GM10847 (cell line): ENCODE data around the gene PAX5.

Source experiments
- POLR2A ChIP-seq: IDR thresholded peaks from 2 replicates; pipeline ENCODE4 v1.6.1; 2011; ENCODE audit not compliant: insufficient read length; ENCODE audit errors: extremely low read depth

Gene PAX5

DNA sequence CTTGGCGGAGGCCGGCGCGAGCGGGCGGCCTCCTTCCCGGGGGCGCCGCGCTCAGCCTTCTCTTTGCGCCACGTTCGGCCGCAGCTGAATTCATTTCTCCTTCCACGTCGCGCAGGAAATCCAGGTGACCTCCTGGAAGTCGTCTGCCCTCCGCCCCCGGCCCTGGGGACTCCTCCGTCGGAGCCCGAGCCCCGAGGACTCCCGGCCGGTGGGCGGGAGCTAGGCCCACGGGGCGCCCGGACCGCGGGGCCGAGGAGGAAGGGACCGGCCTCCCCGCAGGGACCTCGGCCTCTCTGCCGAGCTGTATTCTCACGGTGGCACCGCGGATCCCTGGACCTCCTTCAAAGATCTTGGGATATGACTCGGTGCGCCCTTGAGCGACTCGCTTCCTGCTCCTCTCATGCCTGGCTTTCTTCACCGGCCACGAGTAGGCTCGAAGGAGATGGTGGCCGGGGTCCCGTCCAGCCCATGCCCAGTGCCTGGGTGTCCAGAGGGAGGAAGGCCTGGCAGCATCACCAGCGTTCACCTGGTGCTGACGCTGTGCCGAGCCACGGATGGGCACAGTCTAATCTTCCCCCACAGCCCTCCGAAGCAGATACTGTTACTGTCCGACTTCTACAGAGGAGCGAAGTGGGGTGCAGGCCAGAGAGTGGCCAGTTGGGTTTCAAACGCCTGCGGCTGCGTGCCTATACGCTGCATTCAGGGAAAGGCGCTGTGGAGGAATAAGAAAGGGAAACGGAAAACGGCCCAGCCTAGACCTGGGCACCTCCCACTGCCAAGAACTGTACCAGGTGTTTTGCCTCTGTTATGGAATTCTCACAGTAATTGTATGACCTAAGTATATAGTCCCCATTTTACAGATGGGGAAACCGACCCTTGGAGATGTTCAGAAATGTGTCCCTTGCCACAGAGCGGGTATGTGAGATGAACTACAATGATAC lies 47.3 kb downstream of the PAX5 start:
- TF ChIP-seq POLR2A = no peak

DNA sequence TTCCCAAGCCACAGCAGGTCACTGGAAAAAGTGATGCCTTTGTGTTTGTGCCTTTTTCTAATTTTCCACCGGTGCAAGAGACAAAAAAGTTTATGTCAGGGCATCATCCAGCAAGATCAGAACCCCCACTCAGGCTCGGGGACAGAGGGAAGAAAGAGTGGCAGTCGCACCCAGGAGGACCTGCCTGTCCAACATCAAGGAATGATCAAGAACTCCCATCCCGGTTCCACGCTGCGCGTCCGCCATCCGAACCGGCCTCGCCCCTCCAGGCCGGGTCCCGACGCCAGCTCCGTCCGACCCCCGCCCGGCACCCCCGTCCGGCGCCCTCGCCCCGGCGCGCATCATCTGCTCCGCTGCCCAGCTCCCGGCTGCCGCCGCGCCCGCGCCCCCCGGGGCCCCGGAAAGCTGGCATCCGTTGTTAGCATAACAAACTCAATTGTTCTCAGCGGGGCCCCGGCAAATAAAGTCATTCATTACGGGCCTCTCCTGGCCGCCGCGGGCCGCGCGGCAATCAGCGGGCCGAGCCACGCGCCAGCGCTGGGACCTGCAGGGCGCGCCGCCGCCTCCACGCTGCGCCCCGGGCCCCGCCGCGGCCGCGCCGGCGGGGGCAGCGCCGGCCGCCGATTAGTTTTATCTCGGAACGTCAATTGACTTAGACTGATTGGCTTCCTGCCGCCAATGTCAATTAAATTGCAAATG lies 48.1 kb downstream of the PAX5 start:
- TF ChIP-seq POLR2A = no peak

DNA sequence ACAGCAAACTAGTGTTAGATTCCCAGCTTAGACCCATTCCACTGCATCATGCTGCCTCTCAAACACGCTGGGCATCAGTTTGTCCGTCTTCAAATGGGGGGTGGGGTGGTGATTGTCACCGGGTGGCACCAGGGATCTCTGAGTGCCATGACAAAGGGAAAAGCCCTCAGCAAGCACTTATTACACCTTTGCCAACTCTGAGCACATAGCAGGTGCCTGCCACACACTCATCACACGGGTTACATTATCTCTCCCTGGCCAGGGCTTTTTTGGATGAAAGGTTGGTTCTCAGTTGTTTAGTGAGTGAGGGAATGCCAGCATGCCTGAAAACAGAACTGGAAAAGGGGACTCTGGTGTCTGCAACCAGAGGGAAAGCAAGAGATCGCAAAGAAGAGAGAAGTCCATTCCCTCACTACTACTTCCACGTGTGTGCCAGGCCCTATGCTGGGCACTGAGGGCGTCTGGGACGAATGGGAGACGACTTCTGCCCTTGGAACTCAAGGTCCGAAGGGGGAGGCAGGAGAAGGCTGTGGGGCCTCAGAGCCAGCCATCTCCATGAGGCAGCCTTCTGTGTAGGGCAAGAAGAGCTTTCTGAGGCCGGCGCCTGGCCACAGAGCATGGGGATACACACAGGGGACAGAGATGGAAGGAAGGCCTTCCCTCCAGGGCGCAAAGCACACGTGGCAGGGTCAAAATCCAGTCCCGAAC lies 48.9 kb downstream of the PAX5 start:
- no peak for TF ChIP-seq POLR2A

DNA sequence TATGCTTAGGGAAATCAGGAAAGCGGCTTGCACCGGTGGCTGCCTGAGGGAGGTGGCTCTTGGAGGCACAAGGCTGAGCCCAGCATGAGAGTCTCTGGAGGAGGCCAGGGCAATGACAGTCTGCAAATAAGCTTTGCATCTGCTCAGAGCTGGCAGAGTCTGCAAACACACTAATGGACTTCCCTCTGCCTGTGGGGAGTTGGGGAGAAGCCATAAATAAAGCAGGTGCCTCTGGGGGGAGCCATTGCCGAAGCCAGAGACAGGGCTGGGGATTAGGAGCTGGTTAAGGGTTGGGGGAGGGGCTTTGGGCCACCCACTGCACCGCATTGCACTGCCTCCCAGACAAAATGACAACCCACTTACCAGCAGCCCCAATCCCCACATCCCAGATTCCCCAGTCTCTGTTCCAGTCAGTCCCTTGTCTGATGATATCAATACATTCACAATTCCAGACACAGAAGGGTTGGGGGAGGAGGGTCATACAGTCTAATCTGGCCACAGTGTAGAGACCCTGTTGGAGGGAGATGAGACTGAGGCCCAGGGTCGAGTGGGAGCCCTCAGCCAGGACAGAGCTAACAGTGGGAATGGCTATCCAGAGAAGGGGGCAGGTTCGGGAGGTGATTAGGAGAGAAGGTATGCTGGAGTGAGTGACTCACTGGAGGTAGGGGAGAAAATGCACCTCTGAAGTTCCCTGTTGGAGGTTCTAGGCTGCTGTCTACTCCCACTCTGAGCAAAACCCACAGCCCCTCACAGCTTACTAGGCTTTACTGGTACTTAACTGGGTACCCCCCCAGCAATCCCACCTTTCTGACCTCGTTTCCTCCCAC lies 53.7 kb downstream of the PAX5 start:
- no peak for TF ChIP-seq POLR2A

DNA sequence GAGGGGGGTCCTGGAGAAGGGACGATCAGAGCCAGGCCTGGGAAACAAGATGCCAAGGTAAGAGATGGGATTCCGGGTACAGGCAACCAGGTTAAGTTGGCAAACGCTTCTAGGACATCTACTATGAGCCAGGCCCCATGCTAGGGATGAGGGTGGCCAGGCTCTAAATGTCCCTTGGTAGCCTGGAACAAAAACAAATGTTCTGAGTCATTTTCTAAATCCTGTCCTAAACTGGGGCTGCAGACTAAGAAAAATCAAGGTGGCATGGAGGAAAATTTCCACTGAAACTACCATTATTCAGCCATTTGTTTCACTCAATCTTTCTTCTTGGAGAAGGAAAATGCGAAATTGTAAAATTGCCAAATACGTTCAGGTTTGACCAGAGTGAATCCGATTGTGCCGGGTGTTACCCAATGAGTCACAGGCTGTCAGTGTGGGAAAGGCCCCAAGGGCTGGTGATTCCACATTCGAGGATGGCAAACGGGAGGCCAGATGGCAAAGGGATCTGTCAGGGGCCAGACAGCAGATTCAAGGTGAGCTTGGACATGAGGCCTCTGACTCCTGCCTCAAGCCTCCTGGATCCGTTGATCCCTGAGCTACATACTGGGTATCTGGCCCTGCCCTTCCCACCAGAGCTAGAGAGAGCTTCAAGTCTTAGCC lies 57.6 kb downstream of the PAX5 start:
- no peak for TF ChIP-seq POLR2A

DNA sequence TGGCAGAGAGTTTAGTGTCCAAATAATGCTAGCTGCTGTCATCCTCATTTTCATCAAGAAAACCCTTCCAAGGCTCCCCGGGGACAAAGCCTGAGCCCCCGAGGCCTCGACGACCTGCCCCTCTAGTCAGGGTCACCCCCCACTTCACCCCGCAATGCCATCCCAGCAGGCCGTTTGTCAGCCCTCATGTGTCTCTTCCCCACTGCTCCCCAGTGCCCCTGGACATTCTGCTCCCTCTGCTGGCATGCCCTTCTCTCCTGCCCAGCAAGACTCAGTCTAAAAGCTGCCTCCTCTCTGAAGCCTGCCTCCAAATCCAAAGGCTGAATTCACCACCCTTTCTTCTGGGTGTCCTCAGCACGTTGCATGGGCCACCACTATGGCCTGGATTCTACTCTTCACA lies 59.3 kb downstream of the PAX5 start:
- TF ChIP-seq POLR2A = no peak

DNA sequence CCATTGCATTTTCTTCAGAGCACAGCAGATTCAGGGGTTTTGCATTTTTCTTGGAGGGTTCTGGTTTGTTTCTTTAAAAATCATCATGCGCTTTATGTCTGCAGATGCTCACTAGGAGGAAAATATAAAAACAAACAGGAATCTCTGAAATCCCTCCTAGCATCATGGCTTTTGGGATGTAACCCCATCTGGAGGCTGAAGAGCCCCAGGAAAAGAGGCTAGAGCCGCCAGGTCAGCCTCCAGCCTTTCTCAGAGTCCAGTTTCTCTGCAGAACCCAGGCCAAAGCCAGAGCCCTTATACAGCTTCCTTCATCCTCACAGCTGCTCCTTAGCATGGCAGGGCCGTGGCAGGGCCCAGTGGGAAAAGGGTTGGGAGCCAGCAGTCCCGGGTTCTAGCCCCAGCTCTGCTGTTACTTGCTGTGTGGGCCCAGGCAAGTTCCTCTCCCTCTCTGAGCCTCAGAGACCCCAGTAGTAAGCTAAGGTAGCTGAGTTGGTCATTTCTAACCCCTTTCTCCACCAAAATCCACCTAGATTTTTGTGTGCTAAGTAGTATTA lies 62.1 kb downstream of the PAX5 start:
- no peak for TF ChIP-seq POLR2A

DNA sequence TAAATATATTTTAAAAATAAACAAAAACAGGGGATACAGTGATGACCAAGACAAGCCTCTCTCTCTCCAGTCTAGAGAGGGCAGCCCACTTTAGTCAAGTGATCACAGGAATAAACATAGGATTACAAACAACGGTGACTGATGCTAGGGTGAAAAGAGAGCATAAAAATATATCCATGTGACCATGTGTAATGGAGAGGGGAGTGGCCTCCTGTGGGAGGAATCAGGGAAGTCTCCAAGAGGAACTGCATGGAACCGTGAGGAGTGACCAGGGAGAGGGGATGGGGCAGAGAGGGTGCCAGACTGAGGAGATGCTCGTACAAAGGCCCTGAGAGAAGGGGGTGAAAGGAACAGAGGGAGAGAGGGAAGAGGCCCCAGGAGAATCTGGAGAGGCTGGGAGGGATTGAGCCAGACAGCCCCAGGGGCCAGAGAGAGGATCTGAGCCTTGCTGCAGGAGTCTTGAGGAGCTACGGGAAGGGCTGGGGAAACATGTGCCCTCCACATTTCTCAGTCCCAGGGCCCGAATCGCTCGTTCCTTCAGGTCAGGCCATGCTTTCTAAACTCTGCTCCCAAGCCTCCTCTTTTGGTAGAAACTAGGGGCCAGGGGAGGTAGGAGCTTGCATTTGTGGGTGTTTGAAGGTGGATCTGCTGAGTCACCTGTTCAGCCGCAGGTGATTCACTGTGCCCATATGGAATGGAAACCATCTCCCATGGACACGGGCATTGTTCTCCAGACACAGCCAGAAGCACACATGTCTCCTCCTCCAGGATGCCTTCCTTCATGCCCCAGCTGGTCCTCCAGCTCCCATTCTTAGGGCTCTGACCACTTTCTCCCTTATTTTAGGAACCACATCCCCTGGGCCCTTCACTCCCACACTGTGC lies 63.8 kb downstream of the PAX5 start:
- no peak for TF ChIP-seq POLR2A

DNA sequence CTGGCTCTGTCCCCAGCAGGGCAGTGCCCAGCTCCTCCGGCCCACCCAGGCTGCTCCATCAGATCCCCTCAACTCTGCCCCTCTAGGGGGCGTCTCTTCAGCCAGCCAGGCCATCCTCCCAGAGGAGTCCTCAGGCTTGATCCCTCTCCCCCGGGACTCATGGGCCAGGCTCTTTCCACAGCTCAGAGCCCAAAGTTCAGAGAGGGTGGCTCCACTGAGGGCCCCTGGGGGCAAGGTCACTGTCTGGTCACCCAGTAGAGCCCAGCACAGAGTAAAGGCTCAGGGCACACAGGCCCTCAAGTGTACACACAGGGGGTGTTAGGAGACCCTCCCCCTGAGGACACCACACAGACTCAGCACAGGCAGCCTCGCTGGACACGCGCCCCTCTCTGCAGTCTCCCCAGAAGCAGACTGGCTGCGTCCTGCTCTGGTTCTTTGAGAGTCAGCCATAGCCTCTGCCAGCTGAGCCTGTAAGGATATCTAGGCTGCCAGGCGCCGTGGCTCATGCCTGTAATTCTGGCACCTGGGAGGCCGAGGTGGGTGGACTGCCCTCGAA lies 64.8 kb downstream of the PAX5 start:
- TF ChIP-seq POLR2A = no peak

DNA sequence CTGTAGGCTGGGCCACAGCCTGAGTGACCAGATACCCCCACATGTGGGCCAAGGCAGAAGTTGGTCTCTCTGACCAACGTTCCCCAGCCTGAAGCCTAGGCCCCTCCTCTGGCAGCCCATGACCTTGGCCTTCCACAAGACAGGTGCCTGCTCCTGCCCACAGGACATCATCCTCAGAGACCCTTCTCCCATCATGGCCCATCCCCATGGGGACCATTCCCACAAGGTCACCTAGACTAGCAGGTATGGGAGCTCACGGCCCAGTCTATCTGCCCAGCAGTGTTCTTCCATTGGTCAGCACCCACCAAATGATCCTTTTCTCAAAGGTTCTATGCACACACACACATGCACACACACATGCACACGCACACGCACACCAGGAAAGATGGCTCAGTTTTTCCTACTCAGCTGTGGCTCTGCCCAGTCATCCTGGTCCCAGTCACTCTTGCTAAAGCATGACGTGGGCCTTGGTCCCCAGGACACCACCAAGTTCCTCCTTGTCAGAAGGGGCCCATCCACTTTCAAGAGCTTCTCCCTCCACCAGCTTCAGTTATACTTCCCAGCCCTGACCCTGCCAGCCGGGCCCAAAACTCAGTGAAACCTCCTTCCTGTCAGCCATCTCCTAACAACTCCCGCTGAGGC lies 65.4 kb downstream of the PAX5 start:
- no peak for TF ChIP-seq POLR2A

DNA sequence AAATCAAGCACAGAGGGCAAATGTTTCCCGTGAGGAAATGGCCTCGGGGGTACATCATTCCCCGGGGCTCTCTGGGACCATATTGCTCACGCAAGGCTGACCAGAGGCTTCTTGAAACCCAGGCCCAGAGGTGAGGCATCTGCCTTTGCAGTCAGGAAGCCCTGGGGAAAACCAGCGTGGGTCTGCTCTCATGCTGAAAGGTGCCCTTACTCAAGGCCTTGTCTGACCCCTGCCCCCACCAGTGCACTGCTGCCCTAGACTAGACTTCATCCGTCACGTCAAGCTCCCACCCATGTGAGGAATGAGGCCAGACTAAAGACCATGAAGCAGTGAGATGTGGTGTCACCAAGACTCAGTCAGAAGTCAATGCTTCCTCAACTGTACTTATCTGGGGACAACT lies 66.1 kb downstream of the PAX5 start:
- no peak for TF ChIP-seq POLR2A

DNA sequence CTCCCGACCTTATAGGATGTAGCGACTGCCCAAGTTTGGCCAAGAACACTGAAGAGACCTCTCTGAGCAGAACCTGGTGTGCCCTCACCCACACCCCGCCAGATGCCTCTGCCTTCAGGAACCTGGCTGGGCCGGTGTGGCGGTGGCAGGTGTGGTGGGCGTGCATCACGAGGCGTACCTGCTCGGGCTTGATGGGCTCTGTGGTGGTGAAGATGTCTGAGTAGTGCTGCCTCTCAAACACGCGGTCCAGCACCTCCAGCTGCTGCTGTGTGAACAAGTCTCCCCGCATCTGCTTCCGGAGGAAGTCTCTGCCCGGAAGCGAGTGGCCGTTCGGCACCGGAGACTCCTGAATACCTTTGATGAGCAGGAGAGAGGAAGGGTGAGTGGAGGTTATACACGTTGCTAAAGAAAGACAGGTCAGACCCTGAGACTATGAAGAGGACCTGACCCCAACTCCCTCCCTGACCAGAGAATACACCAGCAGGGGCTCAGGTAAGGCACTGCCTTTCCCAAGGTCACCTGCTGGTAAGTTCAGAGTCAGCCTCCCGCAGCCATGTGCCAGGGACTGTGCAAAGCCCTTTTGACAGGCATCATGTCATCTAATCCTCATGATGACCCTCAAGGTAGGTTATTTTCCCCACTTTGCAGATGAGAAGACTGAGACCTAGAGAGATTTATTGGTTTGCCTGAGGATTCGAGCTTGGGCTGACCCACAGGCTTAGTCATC lies 67.5 kb downstream of the PAX5 start:
- TF ChIP-seq POLR2A = no peak
